HG03103 (cell line): ENCODE data around the gene TBCD.
"Not testable (repeated sequence)": the region's sequence is repeated elsewhere in the genome, so short reads cannot be mapped to it uniquely, and the experiment has no call there.

Source experiments
- ATAC-seq: cut with Tn5 transposase; IDR thresholded peaks from one replicate; pipeline ENCODE4 v1.9.1; 2021; ENCODE audit warnings: low read depth; ENCODE audit not compliant: unreplicated experiment

The TBCD gene

GRCh38 chr17:82726427-82726826 is 25.4 kb upstream of the TBCD start:
- ATAC-seq, result no peak

GRCh38 chr17:82729479-82730260 is 22.2 kb upstream of the TBCD start:
- no peak for ATAC-seq

- ATAC-seq, result no peak
Observed at GRCh38 chr17:82732118-82732743, 19.6 kb upstream of the TBCD start.

- ATAC-seq, result no peak
Observed at GRCh38 chr17:82734987-82735866, 16.6 kb upstream of the TBCD start, which contains the start of gene FN3K. FN3K (plus strand) TSS chr17:82735615; CDS start chr17:82735637, 22 bp downstream.

- no peak for ATAC-seq
Observed at GRCh38 chr17:82736511-82737185, 15.2 kb upstream of the TBCD start.

GRCh38 chr17:82737967-82738877 is 13.6 kb upstream of the TBCD start:
- ATAC-seq, result no peak

- ATAC-seq, result no peak
Observed at GRCh38 chr17:82740906-82741759, 10.7 kb upstream of the TBCD start.

GRCh38 chr17:82743344-82744219 is 8.3 kb upstream of the TBCD start:
- ATAC-seq, result no peak

- not testable (repeated sequence) for ATAC-seq
Observed at GRCh38 chr17:82744736-82745135, 7.1 kb upstream of the TBCD start.

- ATAC-seq, result no peak
Observed at GRCh38 chr17:82745524-82745923, 6.3 kb upstream of the TBCD start.

GRCh38 chr17:82748756-82749155 is 3.1 kb upstream of the TBCD start:
- ATAC-seq, result no peak

GRCh38 chr17:82750241-82750908 is 1.5 kb upstream of the TBCD start:
- no peak for ATAC-seq

GRCh38 chr17:82751171-82751570 is 694 bp upstream of the TBCD start:
- ATAC-seq, result no peak

- ATAC-seq, result peak; percentile 22
Observed at GRCh38 chr17:82752371-82753200, 721 bp downstream of the TBCD start.

- ATAC-seq, result no peak
Observed at GRCh38 chr17:82753201-82753464, 1.3 kb downstream of the TBCD start.
